ENCODE measurements around the gene FBXL7. TPM values are rescaled to one million over a fixed set of nuclear protein-coding genes. Genes with fewer than 3 reads are reported as not detected.

Gene FBXL7
- total RNA-seq, 4 donors from 2014 or later, result 2.1 to 25.6 (median 6.5) TPM

- no peaks in the 10 kb centered on the region for H3K36me3 ChIP-seq
- H3K27me3 ChIP-seq, result no peaks in the 10 kb centered on the region
- no peaks in the 10 kb centered on the region for H3K4me1 ChIP-seq
- H3K4me3 ChIP-seq, result no peak overlapping the region
- no peak overlapping the region for H3K27ac ChIP-seq
- no peak for TF ChIP-seq POLR2A (IDR thresholded peaks at IDR 0.05)
- TF ChIP-seq, protein P1, sequence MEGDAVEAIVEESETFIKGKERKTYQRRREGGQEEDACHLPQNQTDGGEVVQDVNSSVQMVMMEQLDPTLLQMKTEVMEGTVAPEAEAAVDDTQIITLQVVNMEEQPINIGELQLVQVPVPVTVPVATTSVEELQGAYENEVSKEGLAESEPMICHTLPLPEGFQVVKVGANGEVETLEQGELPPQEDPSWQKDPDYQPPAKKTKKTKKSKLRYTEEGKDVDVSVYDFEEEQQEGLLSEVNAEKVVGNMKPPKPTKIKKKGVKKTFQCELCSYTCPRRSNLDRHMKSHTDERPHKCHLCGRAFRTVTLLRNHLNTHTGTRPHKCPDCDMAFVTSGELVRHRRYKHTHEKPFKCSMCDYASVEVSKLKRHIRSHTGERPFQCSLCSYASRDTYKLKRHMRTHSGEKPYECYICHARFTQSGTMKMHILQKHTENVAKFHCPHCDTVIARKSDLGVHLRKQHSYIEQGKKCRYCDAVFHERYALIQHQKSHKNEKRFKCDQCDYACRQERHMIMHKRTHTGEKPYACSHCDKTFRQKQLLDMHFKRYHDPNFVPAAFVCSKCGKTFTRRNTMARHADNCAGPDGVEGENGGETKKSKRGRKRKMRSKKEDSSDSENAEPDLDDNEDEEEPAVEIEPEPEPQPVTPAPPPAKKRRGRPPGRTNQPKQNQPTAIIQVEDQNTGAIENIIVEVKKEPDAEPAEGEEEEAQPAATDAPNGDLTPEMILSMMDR (IDR thresholded peaks at IDR 0.05), result no peak
- H3K9me3 ChIP-seq, result no peaks in the 10 kb centered on the region
- no peak for DNase-seq
Observed at GRCh38 chr5:15720515-15720914, 220.5 kb downstream of the FBXL7 start.

GRCh38 chr5:15722305-15722704 lies 222.3 kb downstream of the FBXL7 start:
- DNase-seq, result no peak
- TF ChIP-seq, protein P1 (IDR thresholded peaks at IDR 0.05), result no peak
- no peak for TF ChIP-seq POLR2A (IDR thresholded peaks at IDR 0.05)
- H3K4me1 ChIP-seq, result no peaks in the 10 kb centered on the region
- H3K4me3 ChIP-seq, result no peak overlapping the region
- no peaks in the 10 kb centered on the region for H3K36me3 ChIP-seq
- H3K9me3 ChIP-seq, result peaks cover 0 to under 1% (median 0%) of the 10 kb centered on the region in 4 donors
- H3K27ac ChIP-seq, result no peak overlapping the region
- no peaks in the 10 kb centered on the region for H3K27me3 ChIP-seq

- Histone ChIP-seq H3K4me3 (no peak overlapping the region), H3K36me3 (no peaks in the 10 kb centered on the region), H3K27me3 (no peaks in the 10 kb centered on the region), H3K4me1 (no peaks in the 10 kb centered on the region), H3K27ac (no peak overlapping the region), H3K9me3 (peaks cover 0 to 4% (median 0%) of the 10 kb centered on the region in 4 donors)
- TF ChIP-seq POLR2A (IDR thresholded peaks at IDR 0.05), result no peak
- TF ChIP-seq, protein P1 (IDR thresholded peaks at IDR 0.05), result no peak
- DNase-seq, result no peak
Observed at GRCh38 chr5:15727375-15727774, 227.4 kb downstream of the FBXL7 start.

DNA sequence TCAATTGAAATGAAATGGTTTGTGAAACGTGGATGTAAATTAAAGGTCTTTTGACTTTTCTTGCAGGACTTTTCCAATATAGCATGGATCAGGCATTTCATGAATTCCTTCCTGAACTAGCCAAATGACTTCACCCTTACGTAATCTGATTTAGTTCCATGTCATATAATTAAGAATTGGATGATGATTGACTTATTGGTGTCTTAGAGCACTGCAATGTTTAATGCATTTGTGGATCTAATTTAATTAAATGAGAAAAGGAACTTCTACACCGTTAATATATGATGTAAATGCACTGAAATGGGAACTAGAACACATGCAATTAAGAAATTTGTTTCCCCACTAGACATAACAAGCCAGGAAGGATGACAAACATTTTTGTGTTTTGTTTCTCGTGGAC lies 228.8 kb downstream of the FBXL7 start:
- Histone ChIP-seq H3K4me3 (no peak overlapping the region), H3K9me3 (peaks cover 0 to 4% (median 0%) of the 10 kb centered on the region in 4 donors), H3K36me3 (no peaks in the 10 kb centered on the region), H3K4me1 (no peaks in the 10 kb centered on the region), H3K27me3 (no peaks in the 10 kb centered on the region), H3K27ac (no peak overlapping the region)
- TF ChIP-seq, protein P1 (IDR thresholded peaks at IDR 0.05), result no peak
- no peak for TF ChIP-seq POLR2A (IDR thresholded peaks at IDR 0.05)
- no peak for DNase-seq

DNA sequence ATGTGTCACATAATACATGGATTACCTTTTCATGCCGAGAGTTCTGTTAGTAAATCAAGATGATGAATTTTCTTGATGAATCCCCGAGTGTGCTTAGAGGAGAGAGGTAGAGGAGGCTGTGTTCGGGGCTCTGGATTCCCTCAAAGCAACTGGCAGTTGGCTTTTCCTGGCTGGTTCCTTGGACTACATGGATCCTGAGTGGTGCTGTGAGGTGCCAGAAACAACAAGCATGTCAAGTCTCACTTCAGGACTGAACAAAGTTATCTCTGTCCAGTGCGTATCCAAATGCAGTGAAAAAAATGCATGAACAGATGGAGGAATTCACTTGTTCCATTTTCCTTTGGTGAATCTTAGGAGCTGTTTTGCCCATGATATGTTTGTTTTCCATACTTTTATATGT lies 231.7 kb downstream of the FBXL7 start:
- no peak overlapping the region for H3K27ac ChIP-seq
- H3K36me3 ChIP-seq, result no peaks in the 10 kb centered on the region
- no peak for DNase-seq
- no peak for TF ChIP-seq POLR2A (IDR thresholded peaks at IDR 0.05)
- TF ChIP-seq, protein P1 (IDR thresholded peaks at IDR 0.05), result no peak
- no peak overlapping the region for H3K4me3 ChIP-seq
- H3K9me3 ChIP-seq, result peaks cover 0 to 4% (median 0%) of the 10 kb centered on the region in 4 donors
- no peaks in the 10 kb centered on the region for H3K4me1 ChIP-seq
- no peaks in the 10 kb centered on the region for H3K27me3 ChIP-seq

DNA sequence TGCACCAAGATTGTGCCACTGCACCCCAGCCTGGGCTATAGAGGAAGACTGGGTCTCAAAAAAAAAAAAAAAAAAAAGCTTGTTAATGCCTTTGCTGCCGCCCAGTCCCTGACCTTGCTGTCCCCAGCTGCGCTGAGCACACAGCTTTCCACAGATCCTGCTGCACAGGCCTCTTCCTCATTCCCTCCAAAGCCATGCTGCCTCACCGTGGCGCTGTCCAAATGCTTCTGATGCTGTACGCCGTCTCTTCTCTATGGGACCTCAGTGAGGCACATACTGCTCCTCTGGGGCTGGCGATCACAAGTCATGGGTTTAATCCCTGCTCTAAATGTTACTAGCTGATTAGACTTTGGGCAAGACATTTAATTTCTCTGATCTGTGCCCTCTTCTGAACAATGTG lies 234.1 kb downstream of the FBXL7 start:
- Histone ChIP-seq H3K4me1 (no peaks in the 10 kb centered on the region), H3K9me3 (no peaks in the 10 kb centered on the region), H3K4me3 (no peak overlapping the region), H3K27ac (no peak overlapping the region), H3K27me3 (no peaks in the 10 kb centered on the region), H3K36me3 (no peaks in the 10 kb centered on the region)
- TF ChIP-seq POLR2A (IDR thresholded peaks at IDR 0.05), result no peak
- TF ChIP-seq, protein P1 (IDR thresholded peaks at IDR 0.05), result no peak
- no peak for DNase-seq
